ENCODE results near the gene GYPB. TPM values are rescaled to one million over a fixed set of nuclear protein-coding genes. Genes with fewer than 3 reads are reported as not detected.
"Not testable (repeated sequence)": the region's sequence is repeated elsewhere in the genome, so short reads cannot be mapped to it uniquely, and the experiment has no call there.

GYPB gene
- total RNA-seq, 4 donors from 2014 or later = not detected

- DNase-seq (ENCODE audit: low spot score); ATAC-seq (ENCODE audit: low FRiP score): not testable (repeated sequence)
These were observed 768 bp downstream of the GYPB start for GRCh38 chr4:144018223-144019000.

DNA sequence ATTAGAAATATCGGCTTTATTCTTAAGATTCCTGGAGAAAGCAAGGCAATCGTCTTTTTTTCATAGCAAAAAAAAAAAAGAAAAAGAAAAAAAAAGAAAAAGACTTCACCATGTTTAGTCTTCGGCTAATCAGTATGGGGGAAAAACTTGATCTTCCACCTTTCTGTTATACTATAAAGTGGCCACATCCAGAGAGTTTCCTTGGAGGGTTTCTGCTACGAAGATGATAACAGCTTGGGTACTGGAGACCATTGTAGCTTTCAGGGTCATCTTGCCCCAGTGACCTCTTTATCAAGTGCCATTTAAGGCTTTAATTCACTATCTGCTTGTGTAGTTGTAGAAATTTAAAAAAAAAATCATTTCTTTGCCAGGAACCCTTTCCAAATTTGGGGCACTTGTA is 1.9 kb downstream of the GYPB start:
- not testable (repeated sequence) for DNase-seq (ENCODE audit: low spot score); ATAC-seq (ENCODE audit: low FRiP score)

- not testable (repeated sequence) for DNase-seq (ENCODE audit: low spot score); ATAC-seq (ENCODE audit: low FRiP score)
These were observed 3.0 kb downstream of the GYPB start for GRCh38 chr4:144016057-144016605.

- TF ChIP-seq CTCF (IDR thresholded peaks at IDR 0.05) = no peak
- DNase-seq (ENCODE audit: low spot score) = no peak
- ATAC-seq (ENCODE audit: low FRiP score) = no peak
These were observed 4.4 kb downstream of the GYPB start for GRCh38 chr4:144014808-144015207.

- not testable (repeated sequence) for DNase-seq (ENCODE audit: low spot score); ATAC-seq (ENCODE audit: low FRiP score)
These were observed 10.6 kb downstream of the GYPB start for GRCh38 chr4:144008602-144009001.

DNA sequence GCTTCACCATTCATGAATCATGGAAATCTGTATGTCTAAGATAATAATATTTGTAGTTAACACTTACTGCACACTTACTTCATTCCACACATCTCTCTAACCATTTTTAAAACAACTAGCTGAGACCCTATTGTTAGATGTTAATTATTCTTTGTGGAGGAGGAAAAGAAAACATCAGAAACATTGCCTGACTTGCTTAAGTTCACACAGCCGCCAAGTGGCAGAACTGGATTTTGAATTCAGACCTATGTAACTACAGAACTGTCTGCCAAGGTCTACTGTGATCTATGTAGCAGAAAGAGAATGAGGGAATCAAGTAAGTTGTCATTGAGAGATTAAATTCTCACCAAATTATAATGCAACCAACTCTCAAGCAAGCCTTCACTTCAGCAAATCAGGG is 11.2 kb downstream of the GYPB start:
- not testable (repeated sequence) for DNase-seq (ENCODE audit: low spot score)

DNA sequence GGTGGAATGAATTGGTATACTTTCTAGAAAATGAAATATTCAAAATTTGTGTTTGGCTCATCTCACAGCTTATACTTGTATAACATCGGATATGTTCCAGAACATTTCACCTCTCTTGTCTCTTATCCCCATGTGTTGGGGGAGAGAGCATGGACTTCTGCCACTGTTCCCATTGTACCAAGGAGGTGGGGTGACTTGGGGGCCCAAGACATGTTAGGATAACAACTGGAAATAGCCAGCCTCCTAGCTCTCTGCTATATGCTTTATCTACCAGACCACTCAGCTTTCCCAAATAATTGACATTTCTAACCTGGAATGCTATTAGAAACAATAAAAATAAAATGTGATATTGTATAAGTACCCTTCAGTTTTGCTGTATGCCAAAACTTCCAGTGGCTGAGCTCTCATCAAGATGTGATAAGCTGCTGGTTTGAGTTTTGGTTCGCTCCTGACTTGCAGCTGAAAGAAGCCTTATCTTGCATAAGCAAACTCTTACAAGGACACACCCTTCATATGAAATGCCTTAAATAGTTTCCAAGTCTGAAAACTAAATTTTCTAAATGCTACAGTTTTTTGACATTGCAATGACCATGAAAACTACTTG is 12.9 kb downstream of the GYPB start:
- not testable (repeated sequence) for ATAC-seq (ENCODE audit: low FRiP score)

More for the DNA sequence above, 11.2 kb downstream of the GYPB start:
- not testable (repeated sequence) for ATAC-seq (ENCODE audit: low FRiP score)

GRCh38 chr4:144005558-144005953 is 13.6 kb downstream of the GYPB start:
- not testable (repeated sequence) for ATAC-seq (ENCODE audit: low FRiP score); DNase-seq (ENCODE audit: low spot score)

More for the DNA sequence above, 12.9 kb downstream of the GYPB start:
- DNase-seq (ENCODE audit: low spot score) = not testable (repeated sequence)

DNA sequence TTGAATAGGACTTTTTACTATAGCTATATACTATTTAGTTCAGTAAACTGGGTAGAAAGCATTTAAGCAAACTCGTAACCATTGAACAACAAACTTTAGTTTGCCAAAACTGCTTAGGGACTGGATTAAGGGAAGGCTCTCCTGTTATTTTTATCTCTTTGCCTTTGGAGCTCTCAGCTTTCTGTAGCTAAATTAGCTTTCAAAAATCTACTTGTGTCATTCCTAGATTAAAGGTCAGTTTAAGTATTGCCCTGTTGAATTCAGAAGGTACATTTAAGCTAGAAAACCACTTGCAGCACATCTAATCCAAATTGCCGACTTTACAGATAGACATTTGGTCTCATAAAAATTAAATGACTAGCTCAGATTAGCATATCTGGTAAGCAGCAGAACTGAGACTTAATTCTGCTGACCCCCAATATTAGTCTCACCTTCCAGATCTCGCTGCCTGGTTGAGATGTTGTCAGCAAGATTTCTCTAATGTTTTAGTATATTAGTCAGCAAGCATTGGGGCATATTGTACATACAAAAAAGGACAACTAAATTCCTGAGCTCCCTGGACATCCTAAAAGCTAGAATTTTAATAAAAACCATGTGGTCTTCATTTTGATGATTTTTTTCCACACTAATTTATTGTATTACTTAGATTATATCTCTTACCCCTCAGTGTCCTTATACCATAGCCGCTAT is 14.2 kb downstream of the GYPB start:
- not testable (repeated sequence) for DNase-seq (ENCODE audit: low spot score)

GRCh38 chr4:144003890-144004265 is 15.3 kb downstream of the GYPB start:
- DNase-seq (ENCODE audit: low spot score); ATAC-seq (ENCODE audit: low FRiP score): not testable (repeated sequence)

More for the DNA sequence above, 14.2 kb downstream of the GYPB start:
- not testable (repeated sequence) for ATAC-seq (ENCODE audit: low FRiP score)

DNA sequence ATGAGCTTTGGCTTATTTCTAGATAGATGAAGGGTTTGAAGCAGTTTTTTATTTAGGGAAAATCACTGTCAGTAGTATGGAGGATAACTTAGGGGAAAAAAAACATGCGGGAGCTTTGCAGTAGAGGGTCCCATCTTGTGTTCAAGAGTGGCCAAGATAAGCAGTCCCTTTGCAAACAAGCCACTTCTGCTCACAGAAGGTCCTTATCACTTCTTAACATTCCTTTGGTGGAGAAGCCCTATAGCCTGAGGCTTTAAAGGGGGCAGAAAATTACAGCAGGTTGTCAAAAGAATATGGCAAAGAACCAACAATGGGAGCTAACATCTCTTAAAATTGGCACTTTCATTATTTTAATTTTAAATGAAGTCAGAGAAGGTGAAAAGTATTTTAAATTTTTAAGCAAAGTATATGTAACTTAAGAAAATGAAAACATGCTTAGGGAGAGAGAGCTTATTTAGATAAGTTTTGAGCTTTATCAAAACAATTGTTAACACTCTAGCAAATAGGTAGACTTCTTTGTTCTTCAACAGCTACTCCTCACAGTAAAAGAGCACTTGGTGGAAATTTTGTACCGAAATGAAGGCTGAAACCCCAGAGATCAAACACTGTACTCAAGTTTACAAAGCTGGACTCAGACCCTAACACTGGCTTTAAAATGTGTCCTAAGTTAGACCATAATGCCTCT is 15.8 kb downstream of the GYPB start:
- not testable (repeated sequence) for DNase-seq (ENCODE audit: low spot score); ATAC-seq (ENCODE audit: low FRiP score)

GRCh38 chr4:144000331-144000995 is 18.7 kb downstream of the GYPB start:
- ATAC-seq (ENCODE audit: low FRiP score); DNase-seq (ENCODE audit: low spot score): not testable (repeated sequence)

DNA sequence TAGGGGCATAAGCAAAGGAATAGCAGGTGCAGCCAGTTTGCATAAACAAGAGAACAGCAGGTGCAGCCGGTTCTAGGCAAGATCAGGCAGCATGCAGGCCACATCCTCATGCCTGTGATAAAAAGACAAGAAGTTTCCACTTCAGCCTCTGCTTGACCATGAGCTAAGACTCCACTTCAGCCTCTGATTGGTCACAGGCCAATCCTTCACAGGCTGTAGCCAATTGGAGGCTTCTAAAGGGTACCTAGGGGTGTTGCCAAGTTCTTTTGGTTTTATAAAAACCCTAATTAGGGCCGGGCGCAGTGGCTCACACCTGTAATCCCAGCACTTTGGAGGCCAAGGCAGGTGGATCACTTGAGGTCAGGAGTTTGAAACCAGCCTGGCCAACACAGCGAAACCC is 23.0 kb downstream of the GYPB start:
- not testable (repeated sequence) for DNase-seq (ENCODE audit: low spot score); ATAC-seq (ENCODE audit: low FRiP score)

DNA sequence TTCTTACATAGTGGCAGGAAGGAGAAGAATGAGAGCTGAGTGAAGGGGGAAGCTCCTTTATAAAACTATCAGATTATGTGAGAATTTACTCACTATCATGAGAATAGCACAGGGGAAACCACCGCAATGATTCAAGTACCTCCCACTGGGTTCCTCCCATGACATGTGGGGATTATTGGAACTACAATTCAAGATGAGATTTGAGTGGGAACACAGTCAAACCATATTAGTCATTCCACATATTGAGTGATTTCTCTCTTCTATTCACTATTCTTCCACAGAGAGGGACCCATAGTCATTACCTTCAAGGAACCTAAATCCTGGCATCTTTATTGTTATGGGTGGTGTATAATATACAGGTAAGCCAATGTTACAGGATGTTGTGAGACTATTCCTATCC is 27.4 kb downstream of the GYPB start:
- DNase-seq (ENCODE audit: low spot score); ATAC-seq (ENCODE audit: low FRiP score): not testable (repeated sequence)

DNA sequence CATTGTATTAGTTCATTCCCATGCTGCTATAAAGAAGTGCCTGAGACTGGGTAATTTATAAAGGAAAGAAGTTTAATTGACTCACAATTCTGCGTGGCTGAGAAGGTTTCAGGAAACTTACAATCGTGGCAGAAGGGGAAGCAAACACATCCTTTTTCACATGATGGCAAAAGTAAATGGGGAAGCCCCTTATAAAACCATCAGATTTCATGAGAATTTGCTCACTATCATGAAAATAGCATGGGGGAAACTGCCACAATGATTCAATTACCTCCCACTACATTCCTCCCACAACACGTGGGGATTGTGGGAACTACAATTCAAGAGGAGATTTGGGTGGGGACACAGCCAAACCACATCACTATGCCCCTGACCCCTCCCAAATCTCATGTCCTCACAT is 28.5 kb downstream of the GYPB start:
- DNase-seq (ENCODE audit: low spot score); ATAC-seq (ENCODE audit: low FRiP score): not testable (repeated sequence)
